Aorta (tissue), 5 donors: ENCODE results near the gene BNC2. TPM values are rescaled to one million over a fixed set of nuclear protein-coding genes. Genes with fewer than 3 reads are reported as not detected.

Experiments used
- ATAC-seq: fragments of 200-7000 bp; cut with Tn5 transposase; one replicate; pipeline ENCODE4 v1.9.1; 2022; ENCODE audit warnings: moderate library complexity; ENCODE audit not compliant: low FRiP score
- DNase-seq, 2 donors: peaks; one replicate each; pipeline ENCODE4 v3.0.0-alpha.2; 2020
- H3K27ac ChIP-seq, 2 donors: one replicate each; pipeline ENCODE4 v1.5.1; 2013; ENCODE audit warnings: low read length in 2 of 2, mild to moderate bottlenecking in 2 of 2, moderate library complexity in 2 of 2, control low read depth in 1 of 2, inconsistent platforms in 1 of 2, low read depth in 1 of 2
- H3K27me3 ChIP-seq, 2 donors: one replicate each; pipeline ENCODE4 v1.6.1; 2013; ENCODE audit warnings: control low read depth in 1 of 2, low read length in 1 of 2, mild to moderate bottlenecking in 1 of 2, moderate library complexity in 1 of 2; ENCODE audit not compliant: insufficient read depth in 2 of 2, control insufficient read depth in 1 of 2
- H3K36me3 ChIP-seq, 2 donors: one replicate each; pipeline ENCODE4 v1.6.1; 2013; ENCODE audit warnings: control low read depth in 1 of 2, low read length in 1 of 2, mild to moderate bottlenecking in 1 of 2; ENCODE audit not compliant: insufficient read depth in 2 of 2, control insufficient read depth in 1 of 2
- H3K4me1 ChIP-seq, 2 donors: one replicate each; pipeline ENCODE4 v1.6.1; 2013; ENCODE audit warnings: low read length in 2 of 2, control low read depth in 1 of 2, mild to moderate bottlenecking in 1 of 2, moderate library complexity in 1 of 2; ENCODE audit not compliant: insufficient read depth in 2 of 2, control insufficient read depth in 1 of 2
- H3K4me3 ChIP-seq, 2 donors: one replicate each; pipeline ENCODE4 v1.5.1; 2013; ENCODE audit warnings: low read length in 2 of 2, control low read depth in 1 of 2, mild to moderate bottlenecking in 1 of 2
- H3K9me3 ChIP-seq: one replicate; pipeline ENCODE4 v1.6.1; 2013; ENCODE audit warnings: mild to moderate bottlenecking, low read length; ENCODE audit not compliant: control insufficient read depth
- WGBS, 2 donors: extraction: QIAGEN DNeasy Blood & Tissue Kit; methylation state at CpG; one replicate each; pipeline ENCODE4 v1.1.7; 2013; 5-methylcytosine and 5-hydroxymethylcytosine counted together
- intact Hi-C, 2 donors: fragments of 100-400 bp; cut with DNase I; formaldehyde crosslinking; loops; one replicate each; pipeline versions ENCODE4 v1.14.2 to v1.15.0; 2022
- polyA plus RNA-seq, 2 donors: library from polyadenylated mRNA; stranded (reverse); fragments of 200-250 nt; gene quantifications; one replicate each; pipeline ENCODE4 v1.2.3, GENCODE V29; 2013
- total RNA-seq, 2 donors: library from RNA; stranded (reverse); fragmentation: NEBNext Ultra II Directional; extraction: Animal tissue kit (Norgen Biotek cat#: 25700); gene quantifications; one replicate each; pipeline ENCODE4 v1.2.1, GENCODE V29; 2021
- donor health status: healthy with polysubstance abuse.
- donor health status: Bipolar disorder and iron deficiency.
- donor health status: DM: no; HTN: no; CAD: no.
- donor health status: DM: no; HTN: no; CAD: no.
- donor health status: DM: yes; HTN: yes; CAD: no.

Gene BNC2
- total and polyA plus RNA-seq, 4 donors = 0.36 to 69.0 (median 11.5) TPM

- H3K4me3 ChIP-seq = no peak overlapping the region
- WGBS, 2 donors = 92 to 95% methylated on average over 4 of the region's 4 CpGs
- intact Hi-C loops = no loop called here
- no peaks in the 10 kb centered on the region for H3K4me1 ChIP-seq
- H3K36me3 ChIP-seq = no peaks in the 10 kb centered on the region
- DNase-seq (no peak), ATAC-seq (no peak)
- no peaks in the 10 kb centered on the region for H3K27me3 ChIP-seq
- H3K9me3 ChIP-seq = no peaks in the 10 kb centered on the region
- H3K27ac ChIP-seq = no peak overlapping the region
These were observed 119.9 kb downstream of the BNC2 start for GRCh38 chr9:16750553-16750952.

- 84 to 91% methylated on average over 5 of the region's 5 CpGs for WGBS, 2 donors
These were observed 125.1 kb downstream of the BNC2 start for GRCh38 chr9:16745359-16745758.

GRCh38 chr9:16744394-16744793 is 126.1 kb downstream of the BNC2 start:
- intact Hi-C loops = no loop called here
- Histone ChIP-seq H3K4me1 (no peaks in the 10 kb centered on the region), H3K36me3 (no peaks in the 10 kb centered on the region), H3K27ac (no peak overlapping the region), H3K27me3 (no peaks in the 10 kb centered on the region), H3K9me3 (no peaks in the 10 kb centered on the region), H3K4me3 (no peak overlapping the region)
- 41 to 44% methylated on average over 2 of the region's 2 CpGs for WGBS, 2 donors
- DNase-seq (no peak), ATAC-seq (no peak)

More at GRCh38 chr9:16745359-16745758, 125.1 kb downstream of the BNC2 start:
- intact Hi-C loops = no loop called here
- Histone ChIP-seq H3K4me3 (no peak overlapping the region), H3K4me1 (no peaks in the 10 kb centered on the region), H3K9me3 (no peaks in the 10 kb centered on the region), H3K27ac (no peak overlapping the region), H3K27me3 (no peaks in the 10 kb centered on the region), H3K36me3 (no peaks in the 10 kb centered on the region)
- no peak for ATAC-seq
- DNase-seq = no peak

- intact Hi-C loops = no loop called here
- Histone ChIP-seq H3K4me3 (no peak overlapping the region), H3K9me3 (no peaks in the 10 kb centered on the region), H3K36me3 (no peaks in the 10 kb centered on the region), H3K27me3 (no peaks in the 10 kb centered on the region), H3K27ac (no peak overlapping the region), H3K4me1 (no peaks in the 10 kb centered on the region)
- 70 to 72% methylated on average over 4 of the region's 4 CpGs for WGBS, 2 donors
- DNase-seq = no peak
- no peak for ATAC-seq
These were observed 127.1 kb downstream of the BNC2 start for GRCh38 chr9:16743375-16743774.

GRCh38 chr9:16735001-16735400 is 135.5 kb downstream of the BNC2 start:
- Histone ChIP-seq H3K36me3 (no peaks in the 10 kb centered on the region), H3K27me3 (no peaks in the 10 kb centered on the region), H3K9me3 (no peaks in the 10 kb centered on the region), H3K27ac (no peak overlapping the region), H3K4me1 (no peaks in the 10 kb centered on the region), H3K4me3 (no peak overlapping the region)
- DNase-seq (no peak), ATAC-seq (no peak)
- intact Hi-C loops = no loop called here

- Histone ChIP-seq H3K4me3 (no peak overlapping the region), H3K27ac (no peak overlapping the region), H3K36me3 (no peaks in the 10 kb centered on the region), H3K27me3 (no peaks in the 10 kb centered on the region), H3K9me3 (no peaks in the 10 kb centered on the region), H3K4me1 (no peaks in the 10 kb centered on the region)
- intact Hi-C loops = no loop called here
- 86 to 96% methylated on average over 5 of the region's 5 CpGs for WGBS, 2 donors
- ATAC-seq (no peak), DNase-seq (no peak)
These were observed 137.9 kb downstream of the BNC2 start for GRCh38 chr9:16732546-16732945.

GRCh38 chr9:16730162-16730561 is 140.3 kb downstream of the BNC2 start:
- intact Hi-C loops = no loop called here
- H3K4me1 ChIP-seq = no peaks in the 10 kb centered on the region
- ATAC-seq (no peak), DNase-seq (no peak)
- WGBS, 2 donors = 85 to 95% methylated on average over 5 of the region's 5 CpGs
- no peaks in the 10 kb centered on the region for H3K9me3 ChIP-seq
- no peak overlapping the region for H3K27ac ChIP-seq
- no peaks in the 10 kb centered on the region for H3K27me3 ChIP-seq
- no peaks in the 10 kb centered on the region for H3K36me3 ChIP-seq
- no peak overlapping the region for H3K4me3 ChIP-seq

- intact Hi-C loops = loop anchor here in 1 of 2 donors (5.0 kb wide), 2 partner anchors 143 to 527 kb away; partner anchors contain the start of gene BNC2
- Histone ChIP-seq H3K27ac (no peak overlapping the region), H3K36me3 (no peaks in the 10 kb centered on the region), H3K4me3 (no peak overlapping the region), H3K9me3 (no peaks in the 10 kb centered on the region), H3K27me3 (no peaks in the 10 kb centered on the region), H3K4me1 (no peaks in the 10 kb centered on the region)
- DNase-seq (no peak), ATAC-seq (no peak)
- WGBS, 2 donors = 94 to 96% methylated on average over 4 of the region's 4 CpGs
These were observed 140.8 kb downstream of the BNC2 start for GRCh38 chr9:16729651-16730050.

GRCh38 chr9:16728137-16728508 is 142.3 kb downstream of the BNC2 start:
- Histone ChIP-seq H3K27me3 (no peaks in the 10 kb centered on the region), H3K4me3 (peak overlapping the region; percentile 22 to 62), H3K4me1 (no peaks in the 10 kb centered on the region), H3K36me3 (no peaks in the 10 kb centered on the region), H3K9me3 (no peaks in the 10 kb centered on the region), H3K27ac (no peak overlapping the region)
- WGBS, 2 donors = 47 to 61% methylated on average over 3 of the region's 3 CpGs
- intact Hi-C loops = loop anchor here in 1 of 2 donors (5.0 kb wide), 2 partner anchors 144 to 526 kb away; partner anchors contain the start of gene BNC2
- no peak for DNase-seq
- ATAC-seq = peak; percentile 42
